Smooth muscle cell (in vitro differentiated cells): ENCODE measurements around the gene UVSSA. TPM values are rescaled to one million over a fixed set of nuclear protein-coding genes. Genes with fewer than 3 reads are reported as not detected.

Experiments used
- DNase-seq: peaks from one replicate; lab custom pipeline; 2025; ENCODE audit not compliant: unreplicated experiment; lab: John Stamatoyannopoulos, UW
- H2AFZ ChIP-seq: fragments of 200-600 bp; sonication (generic); 2 replicates; pipeline ENCODE4 v1.6.0; 2016; ENCODE audit warnings: antibody characterized with exemption, low read depth, mild to moderate bottlenecking
- H3F3A ChIP-seq: fragments of 200-600 bp; sonication (generic); 2 replicates; pipeline ENCODE4 v1.6.0; 2017; ENCODE audit warnings: antibody characterized with exemption, low read depth
- H3K27ac ChIP-seq: fragments of 200-600 bp; sonication (generic); 2 replicates; pipeline ENCODE4 v1.5.1; 2016; ENCODE audit warnings: low read depth, mild to moderate bottlenecking
- H3K27me3 ChIP-seq: fragments of 200-600 bp; sonication (generic); 2 replicates; pipeline ENCODE4 v1.6.1; 2016; ENCODE audit warnings: low read depth, mild to moderate bottlenecking
- H3K36me3 ChIP-seq: fragments of 200-600 bp; sonication (generic); 2 replicates; pipeline ENCODE4 v1.5.1; 2016; ENCODE audit warnings: low read depth
- H3K4me1 ChIP-seq: fragments of 200-600 bp; sonication (generic); 2 replicates; pipeline ENCODE4 v1.5.1; 2016; ENCODE audit warnings: low read depth
- H3K4me2 ChIP-seq: fragments of 200-600 bp; sonication (generic); 2 replicates; pipeline ENCODE4 v1.6.0; 2016; ENCODE audit warnings: mild to moderate bottlenecking
- H3K4me3 ChIP-seq: fragments of 200-600 bp; sonication (generic); 2 replicates; pipeline ENCODE4 v1.5.1; 2016; ENCODE audit warnings: mild to moderate bottlenecking
- H3K79me2 ChIP-seq: fragments of 200-600 bp; sonication (generic); 2 replicates; pipeline ENCODE4 v1.6.0; 2016; ENCODE audit warnings: low read depth, mild to moderate bottlenecking
- H3K9ac ChIP-seq: fragments of 200-600 bp; sonication (generic); 2 replicates; pipeline ENCODE4 v1.6.0; 2016; ENCODE audit warnings: low read depth
- H3K9me3 ChIP-seq: fragments of 200-600 bp; sonication (generic); replicated peaks from 2 replicates; pipeline ENCODE4 v1.5.1; 2016; ENCODE audit warnings: low read depth
- H4K20me1 ChIP-seq: fragments of 200-600 bp; sonication (generic); 2 replicates; pipeline ENCODE4 v1.6.0; 2016; ENCODE audit warnings: low read depth
- WGBS: methylation state at CpG from one replicate; pipeline ENCODE4 v1.1.7; 2016; ENCODE audit warnings: low lambda C conversion rate; 5-methylcytosine and 5-hydroxymethylcytosine counted together
- polyA plus RNA-seq: library from polyadenylated mRNA; unstranded; fragments of >200 nt; fragmentation: Nextera tagmentation; extraction: Ambion mirVana; gene quantifications from 2 replicates; pipeline ENCODE4 v1.2.1, GENCODE V29; 2016
- total RNA-seq: library from RNA; depleted of rRNA; stranded (reverse); fragments of >200 nt; gene quantifications from 2 replicates; pipeline ENCODE4 v1.2.3, GENCODE V29; 2014
- TF ChIP-seq, protein P1 (sequence below): fragments of 200-600 bp; sonication (generic); IDR thresholded peaks from 2 replicates; pipeline ENCODE4 v1.5.1; 2017; ENCODE audit warnings: borderline replicate concordance, mild to moderate bottlenecking, antibody characterized with exemption; ENCODE audit not compliant: insufficient read depth, poor library complexity, severe bottlenecking

The UVSSA gene
- total and polyA plus RNA-seq, 2 experiments from 2014 or later: 9.0 to 13.0 TPM

DNA sequence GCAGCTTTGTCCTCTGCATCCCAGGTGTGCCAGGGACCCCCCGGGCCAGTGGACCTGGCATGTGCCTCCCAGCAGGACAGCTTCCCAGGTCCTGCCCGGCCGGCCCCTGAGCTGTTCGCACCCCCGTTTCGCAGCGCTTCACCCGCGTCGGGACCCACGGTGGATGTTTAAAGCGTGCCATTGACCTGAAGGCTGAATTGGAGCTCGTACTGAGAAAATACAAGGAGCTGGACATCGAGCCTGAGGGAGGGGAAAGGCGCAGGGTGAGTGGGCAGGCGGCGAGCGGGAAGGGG is 7.9 kb downstream of the UVSSA start:
- 98% methylated on average over 18 of the region's 18 CpGs for WGBS
- no peak overlapping the region for H2AFZ ChIP-seq
- H3K9ac ChIP-seq: no peak overlapping the region

DNA sequence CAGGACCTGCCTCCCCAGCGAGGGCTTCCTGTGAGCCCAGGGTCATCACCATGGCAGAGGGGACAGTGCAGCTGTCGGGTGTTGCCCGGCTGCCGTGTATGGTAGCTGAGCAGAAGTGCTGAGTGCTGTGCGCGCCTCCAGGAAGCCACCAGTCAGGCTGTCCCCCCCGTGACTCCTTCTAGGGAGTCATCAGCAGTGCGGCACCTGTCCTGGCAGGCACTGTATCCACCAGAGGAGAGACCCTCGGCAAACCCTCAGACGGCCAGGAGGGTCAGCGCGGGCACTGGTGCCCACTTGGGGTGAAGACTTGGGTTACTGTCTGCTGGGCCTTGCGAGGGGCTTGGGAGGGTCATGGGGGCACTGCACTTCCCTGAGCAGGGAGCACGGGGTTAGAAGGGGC is 8.4 kb downstream of the UVSSA start:
- peaks cover 16% of the 10 kb centered on the region for H4K20me1 ChIP-seq
- no peaks in the 10 kb centered on the region for H3K9me3 ChIP-seq
- 97% methylated on average over 14 of the region's 14 CpGs for WGBS
- H3K4me2 ChIP-seq: no peak overlapping the region
- no peaks in the 10 kb centered on the region for H3K79me2 ChIP-seq
- H3K4me3 ChIP-seq: no peak overlapping the region
- TF ChIP-seq, protein P1, sequence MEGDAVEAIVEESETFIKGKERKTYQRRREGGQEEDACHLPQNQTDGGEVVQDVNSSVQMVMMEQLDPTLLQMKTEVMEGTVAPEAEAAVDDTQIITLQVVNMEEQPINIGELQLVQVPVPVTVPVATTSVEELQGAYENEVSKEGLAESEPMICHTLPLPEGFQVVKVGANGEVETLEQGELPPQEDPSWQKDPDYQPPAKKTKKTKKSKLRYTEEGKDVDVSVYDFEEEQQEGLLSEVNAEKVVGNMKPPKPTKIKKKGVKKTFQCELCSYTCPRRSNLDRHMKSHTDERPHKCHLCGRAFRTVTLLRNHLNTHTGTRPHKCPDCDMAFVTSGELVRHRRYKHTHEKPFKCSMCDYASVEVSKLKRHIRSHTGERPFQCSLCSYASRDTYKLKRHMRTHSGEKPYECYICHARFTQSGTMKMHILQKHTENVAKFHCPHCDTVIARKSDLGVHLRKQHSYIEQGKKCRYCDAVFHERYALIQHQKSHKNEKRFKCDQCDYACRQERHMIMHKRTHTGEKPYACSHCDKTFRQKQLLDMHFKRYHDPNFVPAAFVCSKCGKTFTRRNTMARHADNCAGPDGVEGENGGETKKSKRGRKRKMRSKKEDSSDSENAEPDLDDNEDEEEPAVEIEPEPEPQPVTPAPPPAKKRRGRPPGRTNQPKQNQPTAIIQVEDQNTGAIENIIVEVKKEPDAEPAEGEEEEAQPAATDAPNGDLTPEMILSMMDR: no peak
- H3K36me3 ChIP-seq: no peaks in the 10 kb centered on the region
- H3F3A ChIP-seq: no peaks in the 10 kb centered on the region
- H3K4me1 ChIP-seq: no peaks in the 10 kb centered on the region
- no peak for DNase-seq
- H2AFZ ChIP-seq: no peak overlapping the region
- no peak overlapping the region for H3K9ac ChIP-seq
- H3K27me3 ChIP-seq: no peaks in the 10 kb centered on the region
- no peak overlapping the region for H3K27ac ChIP-seq

More for the DNA sequence above, 7.9 kb downstream of the UVSSA start:
- Histone ChIP-seq H3K4me1 (no peaks in the 10 kb centered on the region), H3F3A (no peaks in the 10 kb centered on the region), H3K4me3 (no peak overlapping the region), H3K79me2 (no peaks in the 10 kb centered on the region), H3K4me2 (no peak overlapping the region), H3K36me3 (no peaks in the 10 kb centered on the region), H4K20me1 (peaks cover 12% of the 10 kb centered on the region), H3K27ac (no peak overlapping the region), H3K27me3 (no peaks in the 10 kb centered on the region), H3K9me3 (no peaks in the 10 kb centered on the region)
- no peak for DNase-seq
- TF ChIP-seq, protein P1: no peak

DNA sequence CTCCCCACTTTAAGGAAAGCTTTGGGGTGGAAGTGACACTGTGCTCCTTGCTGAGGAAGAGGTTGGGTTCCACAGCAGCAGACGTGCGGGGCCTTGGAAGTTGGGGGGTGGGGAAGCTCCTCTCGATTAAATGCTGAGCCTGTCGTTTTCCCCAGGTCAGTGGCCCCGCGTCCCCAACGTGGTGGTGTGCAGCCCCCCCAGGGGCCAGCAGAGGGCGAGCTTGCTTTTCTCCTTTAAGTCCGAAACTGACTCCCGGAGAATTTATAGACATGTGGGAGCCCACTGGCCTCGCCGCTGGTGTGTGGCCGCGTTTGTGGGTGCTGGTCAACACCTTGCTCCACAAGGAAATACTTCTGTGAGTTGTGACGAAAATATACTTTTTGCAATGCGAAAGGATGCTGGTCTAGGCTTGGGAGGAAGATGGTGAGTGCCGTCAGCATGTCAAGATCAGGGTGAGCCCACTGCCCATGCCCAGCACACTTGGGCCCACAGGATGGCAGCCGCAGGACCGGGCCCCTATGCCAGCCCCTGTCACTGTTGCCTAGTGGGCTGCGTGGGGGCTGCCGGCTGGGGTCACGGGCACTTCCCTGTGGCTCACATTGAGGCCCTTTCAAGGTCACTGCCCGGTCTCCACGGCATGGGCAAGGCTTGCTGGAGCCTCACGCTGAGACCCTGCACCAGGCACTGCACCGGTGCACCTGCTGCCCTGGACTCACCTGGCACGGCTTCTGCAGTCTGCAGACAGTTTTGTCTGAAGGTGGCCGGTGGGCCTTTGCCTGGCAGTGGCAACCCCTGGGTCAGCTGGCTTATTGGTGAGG is 9.4 kb downstream of the UVSSA start:
- H3K9me3 ChIP-seq: no peaks in the 10 kb centered on the region
- TF ChIP-seq, protein P1: peak; percentile 77
- H3F3A ChIP-seq: no peaks in the 10 kb centered on the region
- H3K4me3 ChIP-seq: no peak overlapping the region
- DNase-seq: no peak
- no peaks in the 10 kb centered on the region for H3K4me1 ChIP-seq
- no peaks in the 10 kb centered on the region for H3K27me3 ChIP-seq
- H4K20me1 ChIP-seq: peaks cover 25% of the 10 kb centered on the region
- no peak overlapping the region for H3K27ac ChIP-seq
- WGBS: 74% methylated on average over 28 of the region's 28 CpGs
- no peaks in the 10 kb centered on the region for H3K79me2 ChIP-seq
- H3K36me3 ChIP-seq: no peaks in the 10 kb centered on the region
- H3K9ac ChIP-seq: no peak overlapping the region
- H2AFZ ChIP-seq: no peak overlapping the region
- H3K4me2 ChIP-seq: no peak overlapping the region
